ENCODE results near the gene KCNT1. TPM values are rescaled to one million over a fixed set of nuclear protein-coding genes. Genes with fewer than 3 reads are reported as not detected.

KCNT1 gene
- total and polyA plus RNA-seq, 2 donors (not counting 3 experiments of a cell fraction or from before 2014, with no cell fraction given), result not detected

DNA sequence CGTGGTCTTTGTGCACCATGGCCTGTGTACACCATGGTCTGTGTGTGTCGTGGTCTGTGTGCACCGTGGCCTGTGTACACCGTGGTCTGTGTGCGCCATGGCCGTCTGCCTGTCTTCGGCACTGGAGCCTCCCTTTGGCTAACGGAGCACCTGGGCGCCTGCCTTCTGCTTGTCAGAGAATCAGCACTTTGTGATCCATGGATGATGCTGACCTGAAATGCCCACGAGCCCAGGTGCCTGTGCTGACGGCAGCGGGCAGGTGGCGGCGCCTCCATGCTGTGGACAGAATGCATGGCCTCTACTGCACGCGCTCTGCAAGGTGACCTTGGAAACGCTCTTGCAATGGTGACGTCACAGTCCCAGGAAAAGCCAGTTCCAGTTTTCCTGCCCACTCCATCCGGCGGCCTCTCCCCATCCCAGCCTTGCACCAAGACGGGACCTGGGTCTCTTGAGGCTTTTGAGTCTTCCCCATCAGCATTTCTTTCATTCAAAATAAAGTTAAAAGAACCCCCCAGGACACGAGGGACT lies 24.3 kb upstream of the KCNT1 start:
- Histone ChIP-seq H3K4me1 (ENCODE audit: control insufficient read depth, extremely low read depth, insufficient read depth, low read length) (no peaks in the 10 kb centered on the region), H2AFZ (ENCODE audit: low read depth, low read length) (no peak overlapping the region), H3K4me2 (ENCODE audit: insufficient read depth, low read length) (no peak overlapping the region), H4K20me1 (replicated peaks; ENCODE audit: control insufficient read depth, extremely low read depth, insufficient read depth, low read length) (no peaks in the 10 kb centered on the region), H3K4me3 (replicated peaks in 1 of 3; ENCODE audit: insufficient read depth in 1 of 3, low read depth in 1 of 3, low read length in 3 of 3) (no peak overlapping the region), H3K36me3 (ENCODE audit: control insufficient read depth in 2 of 2, extremely low read depth in 1 of 2, insufficient read depth in 2 of 2, low read length in 2 of 2) (no peaks in the 10 kb centered on the region), H3K9ac (replicated peaks; ENCODE audit: extremely low read depth, insufficient read depth, low read length) (no peak overlapping the region), H3K27me3 (ENCODE audit: control insufficient read depth in 2 of 2, insufficient read depth in 2 of 2, low read length in 2 of 2) (no peaks in the 10 kb centered on the region), H3K79me2 (ENCODE audit: control insufficient read depth, insufficient read depth, low read length) (no peaks in the 10 kb centered on the region), H3K27ac (ENCODE audit: insufficient read depth, low read depth, low read length) (no peak overlapping the region), H3K9me1 (replicated peaks; ENCODE audit: control insufficient read depth, extremely low read depth, insufficient read depth, low read length) (no peaks in the 10 kb centered on the region), H3K9me3 (replicated peaks; ENCODE audit: control insufficient read depth, insufficient read depth, low read length) (no peaks in the 10 kb centered on the region)
- FAIRE-seq (no peak), DNase-seq (ENCODE audit: low read depth, low spot score) (no peak)
- dilution Hi-C loops (cut with MboI; ENCODE audit: extremely low pct_ligation_motif_present, low sequenced_read_pairs), result no loop called here
- no TSS peak for BruUV-seq (replicated peaks)
- ChIA-PET POLR2A (no interaction called here), CTCF (interaction anchor here (0.6 kb wide), 1 partner anchor 76 kb away, joined by 4 read pairs; no protein-coding TSS in a partner anchor)
- intact Hi-C loops (cut with micrococcal nuclease), result no loop called here
- TF ChIP-seq EZH2 (IDR thresholded peaks at IDR 0.05; ENCODE audit: borderline replicate concordance, low read depth, low read length, severe bottlenecking), result no peak

DNA sequence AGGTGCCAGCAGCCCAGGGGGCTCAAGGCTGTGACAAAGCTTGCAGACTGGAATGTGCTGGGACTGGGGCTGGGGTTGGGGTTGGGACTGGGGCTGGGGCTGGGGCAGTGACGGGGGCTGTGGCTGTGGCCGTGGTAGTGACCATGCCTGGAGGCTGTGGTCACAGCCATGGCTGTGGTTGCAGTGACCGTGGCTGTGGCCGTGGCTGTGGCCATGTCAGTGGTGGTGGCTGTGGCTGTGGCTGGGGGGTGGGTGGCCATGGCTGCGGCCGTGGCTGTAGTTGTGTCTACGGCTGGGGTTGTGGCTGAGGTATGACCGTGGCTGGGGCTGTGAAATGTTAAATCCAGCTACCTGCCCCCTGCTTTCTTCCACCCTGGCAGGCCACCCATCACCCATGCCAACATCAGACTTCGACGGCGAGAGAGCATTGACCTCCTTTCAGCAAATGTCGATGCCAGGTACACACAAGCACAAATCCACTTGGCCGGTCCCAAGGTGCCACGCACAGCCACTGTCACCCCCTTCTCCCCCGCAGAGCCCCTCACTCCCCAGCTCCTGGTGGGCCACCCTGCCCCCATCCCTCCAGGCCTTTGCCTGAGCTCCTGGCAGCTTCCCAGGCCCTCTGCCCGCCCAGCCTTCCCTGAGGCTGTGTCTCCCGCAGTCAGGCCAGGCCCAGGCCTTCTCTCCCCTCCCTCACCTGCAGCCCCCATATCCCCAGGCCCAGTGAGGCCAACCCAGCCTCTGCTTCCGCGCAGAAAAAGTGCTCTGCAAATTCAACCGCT lies 23.6 kb upstream of the KCNT1 start:
- dilution Hi-C loops (cut with MboI; ENCODE audit: extremely low pct_ligation_motif_present, low sequenced_read_pairs), result no loop called here

More for the DNA sequence above, 23.6 kb upstream of the KCNT1 start:
- CTCF ChIA-PET, result interaction anchor here (0.6 kb wide), 1 partner anchor 77 kb away, joined by 4 read pairs; no protein-coding TSS in a partner anchor
- no peaks in the 10 kb centered on the region for H4K20me1 ChIP-seq (replicated peaks; ENCODE audit: control insufficient read depth, extremely low read depth, insufficient read depth, low read length)
- no peak for TF ChIP-seq GATA2 (IDR thresholded peaks at IDR 0.05; ENCODE audit: insufficient read depth, insufficient read length, low read depth, low read length)
- no peak for TF ChIP-seq FOS (IDR thresholded peaks at IDR 0.05; ENCODE audit: borderline replicate concordance, insufficient read depth, low read length)
- TF ChIP-seq EZH2 (IDR thresholded peaks at IDR 0.05; ENCODE audit: borderline replicate concordance, low read depth, low read length, severe bottlenecking), result no peak
- TF ChIP-seq MYC (IDR thresholded peaks at IDR 0.05; ENCODE audit: low read depth, low read length), result no peak
- TF ChIP-seq CTCF (IDR thresholded peaks at IDR 0.05; ENCODE audit: extremely low read depth in 1 of 2, insufficient read depth in 1 of 2, low read depth in 1 of 2, low read length in 2 of 2), result no peak
- TF ChIP-seq POLR2A (IDR thresholded peaks at IDR 0.05; ENCODE audit: low read depth, low read length), result no peak
- TF ChIP-seq JUN (IDR thresholded peaks at IDR 0.05; ENCODE audit: borderline replicate concordance, insufficient read depth, insufficient read length, low read depth), result no peak
- TF ChIP-seq, protein P1, sequence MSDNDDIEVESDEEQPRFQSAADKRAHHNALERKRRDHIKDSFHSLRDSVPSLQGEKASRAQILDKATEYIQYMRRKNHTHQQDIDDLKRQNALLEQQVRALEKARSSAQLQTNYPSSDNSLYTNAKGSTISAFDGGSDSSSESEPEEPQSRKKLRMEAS (IDR thresholded peaks at IDR 0.05; ENCODE audit: insufficient read depth, insufficient read length), result no peak
- TF ChIP-seq POLR2AphosphoS5 (IDR thresholded peaks at IDR 0.05; ENCODE audit: insufficient read depth, low read depth, low read length), result no peak
- BruUV-seq (replicated peaks), result no TSS peak
- no peak overlapping the region for H3K27ac ChIP-seq (ENCODE audit: insufficient read depth, low read depth, low read length)
- POLR2A ChIA-PET, result no interaction called here
- no peak overlapping the region for H2AFZ ChIP-seq (ENCODE audit: low read depth, low read length)
- no peaks in the 10 kb centered on the region for H3K9me3 ChIP-seq (replicated peaks; ENCODE audit: control insufficient read depth, insufficient read depth, low read length)
- DNase-seq (ENCODE audit: low read depth, low spot score) (no peak), FAIRE-seq (no peak)
- no peak overlapping the region for H3K4me2 ChIP-seq (ENCODE audit: insufficient read depth, low read length)
- H3K4me3 ChIP-seq (replicated peaks in 1 of 3; ENCODE audit: insufficient read depth in 1 of 3, low read depth in 1 of 3, low read length in 3 of 3), result no peak overlapping the region
- H3K79me2 ChIP-seq (ENCODE audit: control insufficient read depth, insufficient read depth, low read length), result no peaks in the 10 kb centered on the region
- H3K36me3 ChIP-seq (ENCODE audit: control insufficient read depth in 2 of 2, extremely low read depth in 1 of 2, insufficient read depth in 2 of 2, low read length in 2 of 2), result no peaks in the 10 kb centered on the region
- H3K27me3 ChIP-seq (ENCODE audit: control insufficient read depth in 2 of 2, insufficient read depth in 2 of 2, low read length in 2 of 2), result no peaks in the 10 kb centered on the region
- H3K9ac ChIP-seq (replicated peaks; ENCODE audit: extremely low read depth, insufficient read depth, low read length), result no peak overlapping the region
- intact Hi-C loops (cut with micrococcal nuclease), result no loop called here
- no peaks in the 10 kb centered on the region for H3K4me1 ChIP-seq (ENCODE audit: control insufficient read depth, extremely low read depth, insufficient read depth, low read length)
- no peaks in the 10 kb centered on the region for H3K9me1 ChIP-seq (replicated peaks; ENCODE audit: control insufficient read depth, extremely low read depth, insufficient read depth, low read length)
